ENCODE data around the gene TMEM132A. TPM values are rescaled to one million over a fixed set of nuclear protein-coding genes. Genes with fewer than 3 reads are reported as not detected.

The TMEM132A gene
- total and polyA plus RNA-seq, 7 donors, result 0.49 to 17.4 (median 2.3) TPM

- intact Hi-C loops (cut with DNase I), result no loop called here
- H3K27ac ChIP-seq, result no peak overlapping the region
- H3K4me3 ChIP-seq, result no peak overlapping the region
- peaks cover 9 to 22% (median 14%) of the 10 kb centered on the region in 4 donors for H3K36me3 ChIP-seq
- WGBS, 2 donors, result 92 to 96% methylated on average over 8 of the region's 8 CpGs
- no peaks in the 10 kb centered on the region for H3K9me3 ChIP-seq
- H3K4me1 ChIP-seq, result peaks cover 0 to 21% (median 18%) of the 10 kb centered on the region in 4 donors
- peaks cover 10 to 22% (median 10%) of the 10 kb centered on the region in 3 donors for H3K27me3 ChIP-seq
- DNase-seq, result no peak
- TF ChIP-seq POLR2AphosphoS5 (IDR thresholded peaks at IDR 0.05), result no peak
- no peak for TF ChIP-seq EP300 (IDR thresholded peaks at IDR 0.05)
- TF ChIP-seq, protein P1, sequence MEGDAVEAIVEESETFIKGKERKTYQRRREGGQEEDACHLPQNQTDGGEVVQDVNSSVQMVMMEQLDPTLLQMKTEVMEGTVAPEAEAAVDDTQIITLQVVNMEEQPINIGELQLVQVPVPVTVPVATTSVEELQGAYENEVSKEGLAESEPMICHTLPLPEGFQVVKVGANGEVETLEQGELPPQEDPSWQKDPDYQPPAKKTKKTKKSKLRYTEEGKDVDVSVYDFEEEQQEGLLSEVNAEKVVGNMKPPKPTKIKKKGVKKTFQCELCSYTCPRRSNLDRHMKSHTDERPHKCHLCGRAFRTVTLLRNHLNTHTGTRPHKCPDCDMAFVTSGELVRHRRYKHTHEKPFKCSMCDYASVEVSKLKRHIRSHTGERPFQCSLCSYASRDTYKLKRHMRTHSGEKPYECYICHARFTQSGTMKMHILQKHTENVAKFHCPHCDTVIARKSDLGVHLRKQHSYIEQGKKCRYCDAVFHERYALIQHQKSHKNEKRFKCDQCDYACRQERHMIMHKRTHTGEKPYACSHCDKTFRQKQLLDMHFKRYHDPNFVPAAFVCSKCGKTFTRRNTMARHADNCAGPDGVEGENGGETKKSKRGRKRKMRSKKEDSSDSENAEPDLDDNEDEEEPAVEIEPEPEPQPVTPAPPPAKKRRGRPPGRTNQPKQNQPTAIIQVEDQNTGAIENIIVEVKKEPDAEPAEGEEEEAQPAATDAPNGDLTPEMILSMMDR (IDR thresholded peaks at IDR 0.05), result no peak
- TF ChIP-seq POLR2A (IDR thresholded peaks at IDR 0.05), result no peak
These were observed 2.2 kb downstream of the TMEM132A start for GRCh38 chr11:60926500-60926899.

- Histone ChIP-seq H3K4me3 (no peak overlapping the region), H3K4me1 (peaks cover 0 to 21% (median 18%) of the 10 kb centered on the region in 4 donors), H3K36me3 (peaks cover 3 to 15% (median 8%) of the 10 kb centered on the region in 4 donors), H3K27me3 (peaks cover 10 to 22% (median 10%) of the 10 kb centered on the region in 3 donors), H3K9me3 (no peaks in the 10 kb centered on the region), H3K27ac (no peak overlapping the region)
- no peak for TF ChIP-seq POLR2AphosphoS5 (IDR thresholded peaks at IDR 0.05)
- 90 to 92% methylated on average over 8 of the region's 8 CpGs for WGBS, 2 donors
- intact Hi-C loops (cut with DNase I), result no loop called here
- no peak for DNase-seq
These were observed 2.9 kb downstream of the TMEM132A start for GRCh38 chr11:60927061-60927592.

GRCh38 chr11:60927600-60927999 lies 3.3 kb downstream of the TMEM132A start:
- peaks cover 0 to 11% (median 3%) of the 10 kb centered on the region in 4 donors for H3K36me3 ChIP-seq
- H3K9me3 ChIP-seq, result no peaks in the 10 kb centered on the region
- H3K4me1 ChIP-seq, result peaks cover 0 to 21% (median 18%) of the 10 kb centered on the region in 4 donors
- DNase-seq, result no peak
- no peak overlapping the region for H3K27ac ChIP-seq
- 87 to 90% methylated on average over 16 of the region's 16 CpGs for WGBS, 2 donors
- TF ChIP-seq EP300 (IDR thresholded peaks at IDR 0.05), result no peak
- TF ChIP-seq, protein P1 (IDR thresholded peaks at IDR 0.05), result no peak
- TF ChIP-seq POLR2A (IDR thresholded peaks at IDR 0.05), result no peak
- TF ChIP-seq POLR2AphosphoS5 (IDR thresholded peaks at IDR 0.05), result no peak
- no peak overlapping the region for H3K4me3 ChIP-seq
- intact Hi-C loops (cut with DNase I), result no loop called here
- H3K27me3 ChIP-seq, result peaks cover 10 to 22% (median 10%) of the 10 kb centered on the region in 3 donors

DNA sequence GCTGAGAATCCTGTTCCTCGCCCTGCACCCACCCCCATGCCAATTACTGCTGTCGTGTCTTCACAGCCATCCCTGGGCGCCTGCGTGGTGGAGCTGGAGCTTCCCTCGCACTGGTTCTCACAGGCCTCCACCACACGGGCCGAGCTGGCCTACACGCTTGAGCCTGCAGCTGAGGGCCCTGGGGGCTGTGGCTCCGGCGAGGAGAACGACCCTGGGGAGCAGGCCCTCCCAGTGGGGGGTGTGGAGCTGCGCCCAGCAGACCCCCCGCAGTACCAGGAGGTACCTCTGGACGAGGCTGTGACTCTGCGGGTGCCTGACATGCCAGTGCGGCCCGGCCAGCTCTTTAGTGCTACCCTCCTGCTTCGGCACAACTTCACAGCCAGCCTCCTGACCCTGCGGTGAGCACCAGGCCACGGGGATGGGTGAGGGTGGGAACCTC lies 4.3 kb downstream of the TMEM132A start:
- Histone ChIP-seq H3K27ac (no peak overlapping the region), H3K4me3 (no peak overlapping the region), H3K9me3 (no peaks in the 10 kb centered on the region), H3K27me3 (peaks cover 10 to 21% (median 10%) of the 10 kb centered on the region in 3 donors), H3K4me1 (peaks cover 0 to 19% (median 17%) of the 10 kb centered on the region in 4 donors), H3K36me3 (peaks cover 0 to under 1% (median 0%) of the 10 kb centered on the region in 4 donors)
- intact Hi-C loops (cut with DNase I), result no loop called here
- 93 to 94% methylated on average over 20 of the region's 20 CpGs for WGBS, 2 donors
- TF ChIP-seq, protein P1 (IDR thresholded peaks at IDR 0.05), result no peak
- TF ChIP-seq EP300 (IDR thresholded peaks at IDR 0.05) (no peak), POLR2A (IDR thresholded peaks at IDR 0.05) (no peak), POLR2AphosphoS5 (IDR thresholded peaks at IDR 0.05) (no peak)
- no peak for DNase-seq

DNA sequence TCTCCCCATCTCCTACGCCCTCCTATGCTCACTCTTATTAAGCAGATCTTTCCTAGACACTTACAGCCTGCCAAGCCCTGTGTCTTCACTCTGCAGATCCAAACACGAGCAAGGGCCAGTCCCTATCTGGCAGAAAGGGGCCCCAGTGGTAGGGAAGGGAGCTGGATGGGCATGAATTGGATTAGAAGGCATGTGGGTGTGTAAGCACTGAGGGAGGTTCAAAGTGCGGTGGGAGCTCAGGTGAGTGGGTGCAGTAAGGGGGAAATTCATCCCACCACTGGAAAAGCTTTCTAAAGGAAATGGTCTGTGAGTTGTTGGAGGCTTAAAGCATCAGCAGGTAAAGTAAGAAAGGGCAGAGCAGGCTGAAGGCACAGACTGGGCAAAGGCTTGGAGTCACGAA lies 5.5 kb downstream of the TMEM132A start:
- intact Hi-C loops (cut with DNase I), result no loop called here
- TF ChIP-seq, protein P1 (IDR thresholded peaks at IDR 0.05), result no peak
- TF ChIP-seq POLR2AphosphoS5 (IDR thresholded peaks at IDR 0.05) (no peak), POLR2A (IDR thresholded peaks at IDR 0.05) (no peak), EP300 (IDR thresholded peaks at IDR 0.05) (no peak)
- H3K4me1 ChIP-seq, result peaks cover 0 to 8% (median 6%) of the 10 kb centered on the region in 4 donors
- H3K27me3 ChIP-seq, result peaks cover 5 to 10% (median 6%) of the 10 kb centered on the region in 3 donors
- no peaks in the 10 kb centered on the region for H3K36me3 ChIP-seq
- 81 to 84% methylated on average over 4 of the region's 4 CpGs for WGBS, 2 donors
- H3K4me3 ChIP-seq, result no peak overlapping the region
- no peak overlapping the region for H3K27ac ChIP-seq
- no peak for DNase-seq
- H3K9me3 ChIP-seq, result no peaks in the 10 kb centered on the region

Measured in sigmoid colon (tissue), 7 donors.